ENCODE results near the gene NUFIP1.

- TF ChIP-seq CTCF (conservative IDR thresholded peaks at IDR 0.05; ENCODE audit: low read depth in 2 of 2) (no peak), POLR2AphosphoS5 (IDR thresholded peaks at IDR 0.05; ENCODE audit: low read depth) (no peak), EZH2 (IDR thresholded peaks at IDR 0.05; ENCODE audit: low read depth, unreplicated experiment) (no peak), STAT1 (IDR thresholded peaks at IDR 0.05; ENCODE audit: unreplicated experiment) (no peak), EZH2phosphoT487 (IDR thresholded peaks at IDR 0.05; ENCODE audit: unreplicated experiment) (no peak), CREB1 (CRISPR knock-in tag; IDR thresholded peaks at IDR 0.05; ENCODE audit: low read depth) (no peak), JUNB (IDR thresholded peaks at IDR 0.05; ENCODE audit: unreplicated experiment) (no peak), ZNF114 (CRISPR knock-in tag; IDR thresholded peaks at IDR 0.05) (no peak), ZNF331 (CRISPR knock-in tag; IDR thresholded peaks at IDR 0.05; ENCODE audit: low read depth) (no peak)
- TF ChIP-seq, protein P1, sequence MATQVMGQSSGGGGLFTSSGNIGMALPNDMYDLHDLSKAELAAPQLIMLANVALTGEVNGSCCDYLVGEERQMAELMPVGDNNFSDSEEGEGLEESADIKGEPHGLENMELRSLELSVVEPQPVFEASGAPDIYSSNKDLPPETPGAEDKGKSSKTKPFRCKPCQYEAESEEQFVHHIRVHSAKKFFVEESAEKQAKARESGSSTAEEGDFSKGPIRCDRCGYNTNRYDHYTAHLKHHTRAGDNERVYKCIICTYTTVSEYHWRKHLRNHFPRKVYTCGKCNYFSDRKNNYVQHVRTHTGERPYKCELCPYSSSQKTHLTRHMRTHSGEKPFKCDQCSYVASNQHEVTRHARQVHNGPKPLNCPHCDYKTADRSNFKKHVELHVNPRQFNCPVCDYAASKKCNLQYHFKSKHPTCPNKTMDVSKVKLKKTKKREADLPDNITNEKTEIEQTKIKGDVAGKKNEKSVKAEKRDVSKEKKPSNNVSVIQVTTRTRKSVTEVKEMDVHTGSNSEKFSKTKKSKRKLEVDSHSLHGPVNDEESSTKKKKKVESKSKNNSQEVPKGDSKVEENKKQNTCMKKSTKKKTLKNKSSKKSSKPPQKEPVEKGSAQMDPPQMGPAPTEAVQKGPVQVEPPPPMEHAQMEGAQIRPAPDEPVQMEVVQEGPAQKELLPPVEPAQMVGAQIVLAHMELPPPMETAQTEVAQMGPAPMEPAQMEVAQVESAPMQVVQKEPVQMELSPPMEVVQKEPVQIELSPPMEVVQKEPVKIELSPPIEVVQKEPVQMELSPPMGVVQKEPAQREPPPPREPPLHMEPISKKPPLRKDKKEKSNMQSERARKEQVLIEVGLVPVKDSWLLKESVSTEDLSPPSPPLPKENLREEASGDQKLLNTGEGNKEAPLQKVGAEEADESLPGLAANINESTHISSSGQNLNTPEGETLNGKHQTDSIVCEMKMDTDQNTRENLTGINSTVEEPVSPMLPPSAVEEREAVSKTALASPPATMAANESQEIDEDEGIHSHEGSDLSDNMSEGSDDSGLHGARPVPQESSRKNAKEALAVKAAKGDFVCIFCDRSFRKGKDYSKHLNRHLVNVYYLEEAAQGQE (IDR thresholded peaks at IDR 0.05; ENCODE audit: unreplicated experiment): no peak
- TF ChIP-seq, protein P2, sequence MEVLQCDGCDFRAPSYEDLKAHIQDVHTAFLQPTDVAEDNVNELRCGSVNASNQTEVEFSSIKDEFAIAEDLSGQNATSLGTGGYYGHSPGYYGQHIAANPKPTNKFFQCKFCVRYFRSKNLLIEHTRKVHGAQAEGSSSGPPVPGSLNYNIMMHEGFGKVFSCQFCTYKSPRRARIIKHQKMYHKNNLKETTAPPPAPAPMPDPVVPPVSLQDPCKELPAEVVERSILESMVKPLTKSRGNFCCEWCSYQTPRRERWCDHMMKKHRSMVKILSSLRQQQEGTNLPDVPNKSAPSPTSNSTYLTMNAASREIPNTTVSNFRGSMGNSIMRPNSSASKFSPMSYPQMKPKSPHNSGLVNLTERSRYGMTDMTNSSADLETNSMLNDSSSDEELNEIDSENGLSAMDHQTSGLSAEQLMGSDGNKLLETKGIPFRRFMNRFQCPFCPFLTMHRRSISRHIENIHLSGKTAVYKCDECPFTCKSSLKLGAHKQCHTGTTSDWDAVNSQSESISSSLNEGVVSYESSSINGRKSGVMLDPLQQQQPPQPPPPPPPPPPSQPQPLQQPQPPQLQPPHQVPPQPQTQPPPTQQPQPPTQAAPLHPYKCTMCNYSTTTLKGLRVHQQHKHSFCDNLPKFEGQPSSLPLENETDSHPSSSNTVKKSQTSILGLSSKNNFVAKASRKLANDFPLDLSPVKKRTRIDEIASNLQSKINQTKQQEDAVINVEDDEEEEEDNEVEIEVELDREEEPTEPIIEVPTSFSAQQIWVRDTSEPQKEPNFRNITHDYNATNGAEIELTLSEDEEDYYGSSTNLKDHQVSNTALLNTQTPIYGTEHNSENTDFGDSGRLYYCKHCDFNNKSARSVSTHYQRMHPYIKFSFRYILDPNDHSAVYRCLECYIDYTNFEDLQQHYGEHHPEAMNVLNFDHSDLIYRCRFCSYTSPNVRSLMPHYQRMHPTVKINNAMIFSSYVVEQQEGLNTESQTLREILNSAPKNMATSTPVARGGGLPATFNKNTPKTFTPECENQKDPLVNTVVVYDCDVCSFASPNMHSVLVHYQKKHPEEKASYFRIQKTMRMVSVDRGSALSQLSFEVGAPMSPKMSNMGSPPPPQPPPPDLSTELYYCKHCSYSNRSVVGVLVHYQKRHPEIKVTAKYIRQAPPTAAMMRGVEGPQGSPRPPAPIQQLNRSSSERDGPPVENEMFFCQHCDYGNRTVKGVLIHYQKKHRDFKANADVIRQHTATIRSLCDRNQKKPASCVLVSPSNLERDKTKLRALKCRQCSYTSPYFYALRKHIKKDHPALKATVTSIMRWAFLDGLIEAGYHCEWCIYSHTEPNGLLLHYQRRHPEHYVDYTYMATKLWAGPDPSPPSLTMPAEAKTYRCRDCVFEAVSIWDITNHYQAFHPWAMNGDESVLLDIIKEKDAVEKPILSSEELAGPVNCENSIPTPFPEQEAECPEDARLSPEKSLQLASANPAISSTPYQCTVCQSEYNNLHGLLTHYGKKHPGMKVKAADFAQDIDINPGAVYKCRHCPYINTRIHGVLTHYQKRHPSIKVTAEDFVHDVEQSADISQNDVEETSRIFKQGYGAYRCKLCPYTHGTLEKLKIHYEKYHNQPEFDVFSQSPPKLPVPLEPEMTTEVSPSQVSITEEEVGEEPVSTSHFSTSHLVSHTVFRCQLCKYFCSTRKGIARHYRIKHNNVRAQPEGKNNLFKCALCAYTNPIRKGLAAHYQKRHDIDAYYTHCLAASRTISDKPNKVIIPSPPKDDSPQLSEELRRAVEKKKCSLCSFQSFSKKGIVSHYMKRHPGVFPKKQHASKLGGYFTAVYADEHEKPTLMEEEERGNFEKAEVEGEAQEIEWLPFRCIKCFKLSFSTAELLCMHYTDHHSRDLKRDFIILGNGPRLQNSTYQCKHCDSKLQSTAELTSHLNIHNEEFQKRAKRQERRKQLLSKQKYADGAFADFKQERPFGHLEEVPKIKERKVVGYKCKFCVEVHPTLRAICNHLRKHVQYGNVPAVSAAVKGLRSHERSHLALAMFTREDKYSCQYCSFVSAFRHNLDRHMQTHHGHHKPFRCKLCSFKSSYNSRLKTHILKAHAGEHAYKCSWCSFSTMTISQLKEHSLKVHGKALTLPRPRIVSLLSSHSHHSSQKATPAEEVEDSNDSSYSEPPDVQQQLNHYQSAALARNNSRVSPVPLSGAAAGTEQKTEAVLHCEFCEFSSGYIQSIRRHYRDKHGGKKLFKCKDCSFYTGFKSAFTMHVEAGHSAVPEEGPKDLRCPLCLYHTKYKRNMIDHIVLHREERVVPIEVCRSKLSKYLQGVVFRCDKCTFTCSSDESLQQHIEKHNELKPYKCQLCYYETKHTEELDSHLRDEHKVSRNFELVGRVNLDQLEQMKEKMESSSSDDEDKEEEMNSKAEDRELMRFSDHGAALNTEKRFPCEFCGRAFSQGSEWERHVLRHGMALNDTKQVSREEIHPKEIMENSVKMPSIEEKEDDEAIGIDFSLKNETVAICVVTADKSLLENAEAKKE (CRISPR knock-in tag; IDR thresholded peaks at IDR 0.05): no peak
- TF ChIP-seq, protein P3, sequence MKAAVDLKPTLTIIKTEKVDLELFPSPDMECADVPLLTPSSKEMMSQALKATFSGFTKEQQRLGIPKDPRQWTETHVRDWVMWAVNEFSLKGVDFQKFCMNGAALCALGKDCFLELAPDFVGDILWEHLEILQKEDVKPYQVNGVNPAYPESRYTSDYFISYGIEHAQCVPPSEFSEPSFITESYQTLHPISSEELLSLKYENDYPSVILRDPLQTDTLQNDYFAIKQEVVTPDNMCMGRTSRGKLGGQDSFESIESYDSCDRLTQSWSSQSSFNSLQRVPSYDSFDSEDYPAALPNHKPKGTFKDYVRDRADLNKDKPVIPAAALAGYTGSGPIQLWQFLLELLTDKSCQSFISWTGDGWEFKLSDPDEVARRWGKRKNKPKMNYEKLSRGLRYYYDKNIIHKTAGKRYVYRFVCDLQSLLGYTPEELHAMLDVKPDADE (IDR thresholded peaks at IDR 0.05): no peak
Measured at GRCh38 chr13:44968434-44968815, 20.8 kb downstream of the NUFIP1 start.
